Testis (tissue), 3 donors: ENCODE data around the gene PARD6B. TPM values are rescaled to one million over a fixed set of nuclear protein-coding genes. Genes with fewer than 3 reads are reported as not detected.

Experiments
- DNase-seq: peaks from one replicate; pipeline ENCODE4 v3.0.0-alpha.2; 2019
- H3K27ac ChIP-seq, 2 donors: fragments of 200-600 bp; sonication (generic); one replicate each; pipeline ENCODE4 v1.5.1; 2019
- H3K27me3 ChIP-seq: fragments of 200-600 bp; sonication (generic); one replicate; pipeline ENCODE4 v1.5.1; 2019
- H3K36me3 ChIP-seq: fragments of 200-600 bp; sonication (generic); one replicate; pipeline ENCODE4 v1.5.1; 2017; ENCODE audit warnings: low read depth; ENCODE audit errors: missing control alignments
- H3K4me1 ChIP-seq: fragments of 200-600 bp; sonication (generic); one replicate; pipeline ENCODE4 v1.5.1; 2019
- H3K4me3 ChIP-seq, 2 donors: fragments of 200-600 bp; sonication (generic); one replicate each; pipeline ENCODE4 v1.5.1; 2017 to 2019
- H3K9me3 ChIP-seq: fragments of 200-600 bp; sonication (generic); one replicate; pipeline ENCODE4 v1.5.1; 2017
- CTCF ChIP-seq, 3 experiments: fragments of 450-650 bp in 2 of 3; fragments of 200-600 bp in 1 of 3; sonication (generic) in 1 of 3; IDR thresholded peaks; one replicate each; pipeline ENCODE4 v1.5.1; 2016 to 2019; ENCODE audit warnings: antibody characterized with exemption in 3 of 3, mild to moderate bottlenecking in 2 of 3, moderate library complexity in 1 of 3
- POLR2A ChIP-seq: fragments of 450-650 bp; IDR thresholded peaks from one replicate; pipeline ENCODE4 v1.6.1; 2017; ENCODE audit warnings: antibody characterized with exemption, mild to moderate bottlenecking, moderate library complexity
- WGBS, 2 donors: methylation state at CpG; one replicate each; pipeline ENCODE4 v1.1.5; 2018; 5-methylcytosine and 5-hydroxymethylcytosine counted together
- intact Hi-C: fragments of 100-400 bp; cut with DNase I; formaldehyde crosslinking; loops from one replicate; pipeline ENCODE4 v1.15.1; 2023; ENCODE audit warnings: low total_unique reads
- polyA plus RNA-seq: library from polyadenylated mRNA; stranded (reverse); fragments of 350-450 nt; fragmentation: Illumina TruSeq; extraction: RNeasy Lipid Tissue Mini Kit (QIAGEN cat#74804); gene quantifications from one replicate; pipeline ENCODE4 v1.2.3, GENCODE V29; 2014; ENCODE audit warnings: low read depth, low replicate concordance; ENCODE audit not compliant: insufficient read depth
- total RNA-seq, 2 donors: library from RNA; depleted of rRNA; stranded (reverse); fragments of >200 nt; gene quantifications; one replicate each; pipeline ENCODE4 v1.2.3, GENCODE V29; 2016

The PARD6B gene
- total and polyA plus RNA-seq, 3 donors from 2014 or later = 3.8 to 17.0 (median 15.4) TPM

DNA sequence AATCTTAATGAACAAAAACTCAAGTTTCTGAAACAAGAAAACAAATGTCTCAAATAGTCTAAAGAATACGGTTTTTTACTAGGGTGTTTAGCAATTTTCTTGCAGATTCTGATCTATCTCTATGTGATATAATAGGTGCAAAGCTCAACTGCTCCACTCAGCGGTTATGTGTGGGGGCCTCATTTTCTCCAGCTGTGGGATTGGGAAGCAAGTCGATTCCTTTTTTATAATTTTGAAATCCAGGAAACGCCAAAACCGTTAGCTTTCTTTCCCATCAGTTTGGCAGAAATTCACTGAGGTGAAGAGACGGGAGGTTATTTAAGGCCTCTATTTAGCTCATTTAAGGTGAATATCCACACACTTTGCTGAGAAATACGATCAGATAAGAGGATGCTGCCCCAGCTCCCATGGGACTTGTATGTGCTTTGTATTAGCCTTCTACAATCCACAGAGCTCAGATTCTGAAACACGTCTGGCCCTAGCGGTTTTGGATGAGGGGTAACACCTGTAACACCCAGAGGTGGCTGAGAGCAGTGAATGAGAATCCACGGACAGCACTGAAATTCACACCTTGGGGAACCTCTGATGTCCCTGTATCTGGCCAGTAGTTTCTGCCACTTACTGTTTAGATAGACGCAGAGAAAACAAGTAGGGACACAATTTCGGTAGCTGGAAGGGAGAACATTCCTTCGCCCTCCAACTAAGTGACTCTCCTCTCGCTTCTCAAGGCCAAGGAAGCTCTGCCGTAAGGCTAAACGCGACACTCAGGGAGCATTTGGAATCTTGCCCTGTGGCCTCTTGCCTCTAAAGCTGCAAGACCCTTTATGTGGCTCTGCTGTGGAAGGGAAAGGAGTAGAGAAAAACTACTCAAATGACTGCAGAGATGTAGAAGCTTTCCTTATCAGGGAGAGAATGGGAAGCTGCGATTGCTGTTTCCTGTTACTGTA, 56.9 kb downstream of the PARD6B start:
- intact Hi-C loops = no loop called here
- H3K4me3 ChIP-seq = no peak overlapping the region
- TF ChIP-seq CTCF (IDR thresholded peaks at IDR 0.05) = peak in 2 of 3 experiments; percentile 30 to 55
- no peak for TF ChIP-seq POLR2A
- peaks cover 21% of the 10 kb centered on the region for H3K4me1 ChIP-seq
- DNase-seq = peak; percentile 70
- no peaks in the 10 kb centered on the region for H3K9me3 ChIP-seq
- H3K36me3 ChIP-seq = no peaks in the 10 kb centered on the region
- no peaks in the 10 kb centered on the region for H3K27me3 ChIP-seq
- WGBS, 2 donors = 34 to 46% methylated on average over 18 of the region's 18 CpGs
- H3K27ac ChIP-seq = peak overlapping the region; percentile 35 to 78

DNA sequence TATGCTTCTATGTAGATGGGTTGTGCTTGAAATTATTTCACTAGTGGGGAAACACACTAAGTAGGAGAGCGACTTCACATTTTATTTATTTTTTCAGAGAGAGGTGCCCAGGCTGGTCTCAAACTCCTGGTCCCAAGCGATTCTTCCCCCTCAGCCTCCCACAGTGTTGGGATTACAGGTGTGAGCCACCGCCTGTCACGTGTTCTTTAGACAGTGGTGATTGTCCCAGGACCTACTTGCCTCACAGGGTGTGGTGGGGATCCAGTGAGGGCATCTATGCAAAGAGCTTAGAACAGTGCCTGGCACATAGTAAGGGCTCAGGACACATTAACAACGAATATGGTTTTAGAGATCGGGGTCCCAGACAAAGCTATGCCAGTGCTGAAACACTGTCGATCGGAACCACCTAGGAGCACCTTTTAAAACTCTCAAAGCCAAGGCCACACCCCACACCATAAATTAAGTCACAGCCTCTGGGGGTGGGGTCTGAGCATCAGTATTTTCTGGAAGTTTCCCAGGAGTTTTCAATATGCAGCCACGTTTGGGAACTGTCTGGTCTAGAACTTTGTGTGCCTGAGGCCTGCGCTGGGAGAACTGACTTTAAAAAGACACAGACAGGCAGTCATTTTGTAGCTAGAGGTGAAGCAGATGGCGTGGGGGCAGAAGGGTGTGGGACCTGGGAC, 58.7 kb downstream of the PARD6B start:
- WGBS, 2 donors = 69 to 73% methylated on average over 11 of the region's 11 CpGs
- Histone ChIP-seq H3K27ac (peak overlapping the region; percentile 86 to 96), H3K4me3 (no peak overlapping the region), H3K36me3 (no peaks in the 10 kb centered on the region), H3K27me3 (no peaks in the 10 kb centered on the region), H3K4me1 (peaks cover 25% of the 10 kb centered on the region), H3K9me3 (no peaks in the 10 kb centered on the region)
- intact Hi-C loops = loop anchor here (10.0 kb wide), 1 partner anchor 135 kb away; no protein-coding TSS in a partner anchor
- no peak for DNase-seq
- TF ChIP-seq POLR2A = no peak
- TF ChIP-seq CTCF (IDR thresholded peaks at IDR 0.05) = no peak

- peak; percentile 54 to 69 (median 66) for TF ChIP-seq CTCF (IDR thresholded peaks at IDR 0.05)
- no peak for TF ChIP-seq POLR2A
- Histone ChIP-seq H3K27me3 (no peaks in the 10 kb centered on the region), H3K27ac (peak overlapping the region; percentile 86 to 96), H3K9me3 (no peaks in the 10 kb centered on the region), H3K4me1 (peaks cover 25% of the 10 kb centered on the region), H3K4me3 (no peak overlapping the region), H3K36me3 (no peaks in the 10 kb centered on the region)
- peak; percentile 88 for DNase-seq
- WGBS, 2 donors = 26 to 36% methylated on average over 6 to 19 of the region's 23 CpGs
- intact Hi-C loops = loop anchor here (10.0 kb wide), 1 partner anchor 134 kb away; no protein-coding TSS in a partner anchor
These were observed 59.4 kb downstream of the PARD6B start for GRCh38 chr20:50790651-50791277.

DNA sequence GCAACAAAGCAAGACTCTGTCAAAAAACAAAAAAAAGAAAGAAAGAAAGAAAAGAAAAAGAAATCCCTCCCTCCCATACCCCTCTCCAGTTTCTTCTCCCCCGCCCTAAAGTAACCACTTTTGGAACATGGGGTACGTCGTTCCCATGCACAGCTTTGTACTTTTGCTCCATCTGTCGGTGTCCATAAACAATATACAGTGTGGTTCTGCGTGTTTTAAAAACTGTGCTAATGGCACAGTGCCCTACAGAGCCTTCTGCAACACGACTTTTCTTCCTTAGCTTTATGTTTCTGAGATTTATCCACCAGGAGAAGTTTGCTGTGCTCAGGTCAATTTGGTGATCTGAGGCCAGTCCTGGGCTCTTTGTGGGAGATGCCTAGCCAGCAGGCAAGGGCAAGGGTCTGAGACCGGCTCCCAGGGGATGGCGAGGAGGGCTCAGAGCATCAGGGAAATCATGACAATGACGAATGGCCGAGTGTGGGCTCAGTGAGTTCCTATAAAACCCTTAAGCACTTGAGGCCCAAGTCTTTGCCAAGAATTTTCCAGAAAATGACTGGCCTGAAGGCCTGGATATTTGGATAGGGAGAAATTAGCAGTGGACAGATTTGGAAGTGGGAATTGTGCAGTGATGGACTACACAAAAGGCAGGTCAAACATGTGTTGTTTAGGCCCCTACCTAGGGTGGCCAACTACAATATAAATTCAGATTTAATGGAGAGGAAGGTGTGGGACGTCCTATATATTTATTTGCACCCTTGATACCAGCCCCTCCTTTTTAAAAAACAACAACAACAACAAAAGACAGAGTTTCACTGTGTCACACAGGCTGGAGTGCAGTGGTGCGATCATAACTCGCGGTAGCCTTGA, 61.6 kb downstream of the PARD6B start:
- TF ChIP-seq POLR2A (no peak), CTCF (IDR thresholded peaks at IDR 0.05) (no peak)
- Histone ChIP-seq H3K36me3 (no peaks in the 10 kb centered on the region), H3K27ac (peak overlapping the region in 1 of 2 donors; percentile 86), H3K4me3 (no peak overlapping the region), H3K4me1 (peaks cover 25% of the 10 kb centered on the region), H3K27me3 (no peaks in the 10 kb centered on the region), H3K9me3 (no peaks in the 10 kb centered on the region)
- peak; percentile 30 for DNase-seq
- intact Hi-C loops = loop anchor here (10.0 kb wide), 1 partner anchor 132 kb away; no protein-coding TSS in a partner anchor
- 56 to 65% methylated on average over 14 of the region's 14 CpGs for WGBS, 2 donors
